VCaP (cell line): ENCODE data around the gene AGRN.

Experiments
- H3K27ac ChIP-seq: fragments of 450-650 bp; 2 replicates; pipeline ENCODE4 v1.5.1; 2017
- CTCF ChIP-seq: fragments of 450-650 bp; conservative IDR thresholded peaks from 2 replicates; pipeline ENCODE4 v1.5.1; 2017; ENCODE audit warnings: mild to moderate bottlenecking, moderate library complexity

Gene AGRN

GRCh38 chr1:1049318-1050165 is 29.6 kb downstream of the AGRN start:
- TF ChIP-seq CTCF, result no peak
- H3K27ac ChIP-seq, result no peak overlapping the region

GRCh38 chr1:1050577-1051052 is 30.7 kb downstream of the AGRN start:
- H3K27ac ChIP-seq, result no peak overlapping the region
- TF ChIP-seq CTCF, result no peak

GRCh38 chr1:1051127-1051810 is 31.3 kb downstream of the AGRN start:
- H3K27ac ChIP-seq, result no peak overlapping the region
- no peak for TF ChIP-seq CTCF

GRCh38 chr1:1052003-1052840 is 32.3 kb downstream of the AGRN start:
- no peak overlapping the region for H3K27ac ChIP-seq
- TF ChIP-seq CTCF, result no peak

GRCh38 chr1:1053022-1053421 is 33.1 kb downstream of the AGRN start:
- H3K27ac ChIP-seq, result no peak overlapping the region
- no peak for TF ChIP-seq CTCF

- no peak for TF ChIP-seq CTCF
- no peak overlapping the region for H3K27ac ChIP-seq
These were observed 33.8 kb downstream of the AGRN start for GRCh38 chr1:1053682-1054081.
